ENCODE measurements around the gene KAT6B. TPM values are rescaled to one million over a fixed set of nuclear protein-coding genes. Genes with fewer than 3 reads are reported as not detected.

KAT6B gene
- total and polyA plus RNA-seq, 2 donors from 2014 or later, result 2.9 to 34.2 TPM

DNA sequence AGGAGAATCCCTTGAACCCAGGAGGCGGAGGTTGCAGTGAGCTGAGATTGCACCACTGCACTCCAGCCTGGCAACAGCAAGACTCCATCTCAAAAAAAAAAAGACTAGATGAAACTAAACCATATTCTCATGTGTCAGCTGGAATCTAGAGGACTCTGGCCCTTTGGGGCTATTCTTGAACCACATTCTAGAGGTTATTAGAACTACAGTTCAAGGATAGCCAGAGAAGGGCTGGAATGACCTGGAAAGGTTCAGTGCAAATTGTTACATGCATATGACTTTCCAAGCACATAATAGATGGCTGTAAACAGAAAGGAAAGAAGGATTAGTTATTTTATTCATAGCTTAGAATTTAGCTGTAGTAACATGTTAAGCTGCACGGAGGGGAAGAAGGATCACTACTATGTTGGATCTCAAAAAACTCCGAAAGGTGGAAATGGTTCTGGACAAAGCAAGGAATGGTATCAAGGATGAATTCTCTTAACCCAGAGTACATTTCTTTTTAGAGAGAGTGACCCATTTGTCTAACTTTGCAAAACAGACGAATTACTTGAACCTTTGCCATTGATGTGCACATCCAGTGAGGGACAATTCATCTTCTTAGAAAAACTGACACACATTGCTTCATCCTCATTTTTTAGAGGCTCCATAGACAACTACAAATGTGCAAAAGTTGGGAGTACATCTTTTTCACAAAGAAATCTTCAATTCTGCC lies 161.1 kb downstream of the KAT6B start:
- Histone ChIP-seq H3K36me3 (ENCODE audit: control insufficient read depth in 2 of 3, insufficient read depth in 3 of 3, low read length in 3 of 3) (peaks cover 3 to 5% (median 5%) of the 10 kb centered on the region in 3 donors), H3K4me3 (ENCODE audit: low read length in 3 of 3) (no peak overlapping the region), H3K27ac (ENCODE audit: low read depth in 2 of 2, low read length in 2 of 2) (no peak overlapping the region), H3K9me3 (ENCODE audit: control insufficient read depth in 2 of 3, insufficient read depth in 1 of 3, low read length in 3 of 3) (no peaks in the 10 kb centered on the region), H3K4me1 (ENCODE audit: control insufficient read depth in 2 of 3, insufficient read depth in 2 of 3, low read depth in 1 of 3, low read length in 3 of 3) (peaks cover 0 to 3% (median 0%) of the 10 kb centered on the region in 3 donors), H3K27me3 (ENCODE audit: control insufficient read depth, insufficient read depth, low read length) (no peaks in the 10 kb centered on the region), H3K9ac (ENCODE audit: low read length in 3 of 3) (no peak overlapping the region)
- intact Hi-C loops (cut with DNase I), result no loop called here
- no peak for TF ChIP-seq CTCF (IDR thresholded peaks at IDR 0.05; ENCODE audit: borderline replicate concordance, extremely low read depth, insufficient read depth)
- FAIRE-seq, result no peak
- no peak for DNase-seq

DNA sequence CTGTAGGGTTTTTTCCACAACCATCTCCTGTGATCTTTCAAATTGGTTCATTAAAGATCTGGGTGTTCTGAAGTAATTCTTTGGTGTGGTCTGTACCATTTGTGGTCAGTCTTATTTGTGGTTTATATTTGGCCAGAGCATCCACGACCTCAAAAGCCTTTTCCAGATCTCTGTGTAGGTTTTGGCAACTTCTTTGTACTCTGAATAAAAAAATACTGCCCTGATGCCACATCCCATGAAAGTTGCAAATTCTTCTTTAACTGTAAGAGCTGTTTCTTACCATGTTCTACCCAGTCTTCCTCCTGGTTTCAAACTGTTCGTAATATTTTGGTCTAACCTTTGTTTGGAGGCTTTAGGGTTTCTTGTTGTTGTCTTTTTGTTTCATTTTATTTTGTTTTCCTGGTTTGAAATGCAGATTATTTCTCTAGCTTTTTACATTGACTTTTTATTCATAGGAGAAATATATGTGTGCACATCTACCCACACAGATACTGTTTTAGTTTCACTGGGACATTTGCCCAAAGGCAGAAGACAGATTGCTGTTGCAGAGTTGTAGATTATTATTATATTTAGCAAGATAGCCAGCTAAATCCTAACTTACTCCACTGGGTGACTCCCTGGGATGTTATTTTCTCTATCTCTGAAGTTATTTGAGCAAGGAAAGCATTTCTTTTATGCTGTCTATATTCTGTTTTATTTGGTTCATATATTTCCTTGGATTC lies 161.8 kb downstream of the KAT6B start:
- Histone ChIP-seq H3K27me3 (ENCODE audit: control insufficient read depth, insufficient read depth, low read length) (no peaks in the 10 kb centered on the region), H3K4me1 (ENCODE audit: control insufficient read depth in 2 of 3, insufficient read depth in 2 of 3, low read depth in 1 of 3, low read length in 3 of 3) (peaks cover 0 to 3% (median 0%) of the 10 kb centered on the region in 3 donors), H3K9ac (ENCODE audit: low read length in 3 of 3) (no peak overlapping the region), H3K9me3 (ENCODE audit: control insufficient read depth in 2 of 3, insufficient read depth in 1 of 3, low read length in 3 of 3) (no peaks in the 10 kb centered on the region), H3K4me3 (ENCODE audit: low read length in 3 of 3) (no peak overlapping the region), H3K36me3 (ENCODE audit: control insufficient read depth in 2 of 3, insufficient read depth in 3 of 3, low read length in 3 of 3) (peaks cover 0 to 6% (median 5%) of the 10 kb centered on the region in 3 donors), H3K27ac (ENCODE audit: low read depth in 2 of 2, low read length in 2 of 2) (no peak overlapping the region)
- no peak for DNase-seq
- FAIRE-seq, result no peak
- no peak for TF ChIP-seq CTCF (IDR thresholded peaks at IDR 0.05; ENCODE audit: borderline replicate concordance, extremely low read depth, insufficient read depth)
- intact Hi-C loops (cut with DNase I), result no loop called here

DNA sequence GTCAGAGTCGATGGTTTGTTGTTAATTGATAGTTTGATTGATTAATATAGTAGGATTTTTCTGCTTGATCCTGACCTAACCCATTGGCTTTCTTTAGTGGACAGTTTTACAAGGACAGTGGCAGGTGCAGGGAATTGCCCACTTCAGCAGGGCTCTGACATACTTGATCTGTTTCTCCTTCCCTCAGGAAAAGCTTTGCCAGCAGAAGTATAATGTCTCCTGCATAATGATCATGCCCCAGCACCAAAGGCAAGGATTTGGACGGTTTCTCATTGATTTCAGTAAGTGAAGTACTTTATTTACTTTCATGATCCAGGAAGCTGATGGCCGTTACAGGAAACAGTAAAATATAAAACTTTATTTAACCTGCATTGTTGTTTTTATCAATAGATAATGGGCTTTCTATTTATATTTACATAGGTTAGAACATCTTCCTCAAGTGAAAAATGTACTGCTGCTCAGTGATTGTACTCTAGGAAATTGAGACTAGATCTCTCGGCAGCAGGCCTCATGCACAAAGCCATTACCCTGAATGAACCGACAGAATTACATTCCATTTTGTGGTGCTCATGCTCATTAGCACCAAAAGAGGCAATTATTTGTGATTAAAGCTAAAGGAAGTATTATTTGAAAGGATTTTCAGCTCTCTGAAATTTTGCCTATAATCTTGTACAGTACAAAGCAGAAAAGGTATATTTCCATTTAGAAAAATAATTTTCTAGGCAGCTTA lies 162.6 kb downstream of the KAT6B start:
- H3K9me3 ChIP-seq (ENCODE audit: control insufficient read depth in 2 of 3, insufficient read depth in 1 of 3, low read length in 3 of 3), result no peaks in the 10 kb centered on the region
- peaks cover 0 to 3% (median 0%) of the 10 kb centered on the region in 3 donors for H3K4me1 ChIP-seq (ENCODE audit: control insufficient read depth in 2 of 3, insufficient read depth in 2 of 3, low read depth in 1 of 3, low read length in 3 of 3)
- no peaks in the 10 kb centered on the region for H3K27me3 ChIP-seq (ENCODE audit: control insufficient read depth, insufficient read depth, low read length)
- TF ChIP-seq CTCF (IDR thresholded peaks at IDR 0.05; ENCODE audit: borderline replicate concordance, extremely low read depth, insufficient read depth), result no peak
- H3K36me3 ChIP-seq (ENCODE audit: control insufficient read depth in 2 of 3, insufficient read depth in 3 of 3, low read length in 3 of 3), result peaks cover 2 to 6% (median 3%) of the 10 kb centered on the region in 3 donors
- no peak overlapping the region for H3K27ac ChIP-seq (ENCODE audit: low read depth in 2 of 2, low read length in 2 of 2)
- intact Hi-C loops (cut with DNase I), result no loop called here
- DNase-seq, result no peak
- FAIRE-seq, result no peak
- H3K9ac ChIP-seq (ENCODE audit: low read length in 3 of 3), result no peak overlapping the region
- H3K4me3 ChIP-seq (ENCODE audit: low read length in 3 of 3), result no peak overlapping the region
